H1 (cell line): ENCODE measurements around the gene CCL22. TPM values are rescaled to one million over a fixed set of nuclear protein-coding genes. Genes with fewer than 3 reads are reported as not detected.

Experiments used
- CTCF ChIA-PET: fragments of 300-600 bp; sonication (Branson Sonifier 250); formaldehyde crosslinking; loops from one replicate; lab custom pipeline; 2021; ENCODE audit not compliant: partially characterized antibody; lab: Charles Lee
- POLR2A ChIA-PET: fragments of 300-600 bp; sonication (Branson Sonifier 250); formaldehyde crosslinking; loops from one replicate; lab custom pipeline; 2021; ENCODE audit warnings: inconsistent platforms; ENCODE audit not compliant: partially characterized antibody; lab: Charles Lee
- DNase-seq, 2 experiments: peaks; one replicate each; pipeline versions ENCODE4 v3.0.0 to v3.0.0-alpha.2; 2010 to 2022; ENCODE audit warnings: low spot score in 2 of 2, low read depth in 1 of 2, mixed read lengths in 1 of 2
- FAIRE-seq: peaks from 2 replicates; lab custom pipeline; 2011; peaks lifted over from hg19 to GRCh38; lab: Jason Lieb, UNC
- H2AFZ ChIP-seq: 2 replicates; pipeline ENCODE4 v1.8.1; 2012; ENCODE audit warnings: low read length, inconsistent platforms
- H2AK5ac ChIP-seq: 2 replicates; pipeline ENCODE4 v1.6.1; 2013; ENCODE audit warnings: low read depth, low read length
- H2BK120ac ChIP-seq: replicated peaks from 2 replicates; pipeline ENCODE3; 2013; ENCODE audit warnings: low read depth, low read length, inconsistent platforms
- H2BK12ac ChIP-seq: 2 replicates; pipeline ENCODE4 v1.6.1; 2013; ENCODE audit warnings: low read depth, low read length
- H2BK15ac ChIP-seq: 2 replicates; pipeline ENCODE4 v1.6.1; 2013; ENCODE audit warnings: low read length
- H2BK20ac ChIP-seq: 2 replicates; pipeline ENCODE4 v1.6.1; 2013; ENCODE audit warnings: low read length
- H2BK5ac ChIP-seq: 2 replicates; pipeline ENCODE4 v1.6.1; 2013; ENCODE audit warnings: low read depth, low read length
- H3K14ac ChIP-seq: 2 replicates; pipeline ENCODE4 v1.6.1; 2013; ENCODE audit warnings: inconsistent platforms; ENCODE audit not compliant: insufficient read length
- H3K18ac ChIP-seq: 2 replicates; pipeline ENCODE4 v1.6.1; 2013; ENCODE audit warnings: low read length; ENCODE audit errors: extremely low read depth
- H3K23ac ChIP-seq: 2 replicates; pipeline ENCODE4 v1.6.1; 2013; ENCODE audit warnings: inconsistent platforms; ENCODE audit not compliant: insufficient read length
- H3K23me2 ChIP-seq: 2 replicates; pipeline ENCODE4 v1.6.1; 2013; ENCODE audit warnings: low read depth, low read length
- H3K27ac ChIP-seq: 2 replicates; pipeline ENCODE4 v1.6.1; 2011; ENCODE audit warnings: low read depth, low read length, inconsistent platforms
- H3K27me3 ChIP-seq, 4 experiments: replicated peaks in 1 of 4; 1 replicate in 1 of 4; 2 replicates in 3 of 4; pipeline versions ENCODE4 v1.6.1 to v1.8.1; 2011 to 2013; ENCODE audit warnings: low read length in 3 of 4, mild to moderate bottlenecking in 3 of 4, inconsistent platforms in 2 of 4, mixed read lengths in 2 of 4, moderate library complexity in 1 of 4; ENCODE audit not compliant: control insufficient read depth in 3 of 4, insufficient read depth in 3 of 4; ENCODE audit errors: extremely low read depth in 1 of 4
- H3K36me3 ChIP-seq, 4 experiments: 2 replicates each; pipeline versions ENCODE4 v1.6.1 to v1.8.1; 2011 to 2013; ENCODE audit warnings: mild to moderate bottlenecking in 4 of 4, low read length in 3 of 4, moderate library complexity in 2 of 4, control low read depth in 1 of 4, inconsistent platforms in 1 of 4; ENCODE audit not compliant: insufficient read depth in 4 of 4, control insufficient read depth in 2 of 4
- H3K4ac ChIP-seq: replicated peaks from 2 replicates; pipeline ENCODE3; 2013; ENCODE audit warnings: low read length, low read depth, mixed read lengths, inconsistent platforms; ENCODE audit not compliant: insufficient read length
- H3K4me1 ChIP-seq, 4 experiments: replicated peaks in 1 of 4; 1 replicate in 1 of 4; 2 replicates in 3 of 4; pipeline versions ENCODE4 v1.6.1 to v1.8.1; 2011 to 2013; ENCODE audit warnings: low read length in 3 of 4, inconsistent platforms in 2 of 4, mixed read lengths in 1 of 4; ENCODE audit not compliant: insufficient read depth in 4 of 4, control insufficient read depth in 3 of 4
- H3K4me2 ChIP-seq, 2 experiments: 2 replicates each; pipeline versions ENCODE4 v1.6.1 to v1.8.1; 2011 to 2013; ENCODE audit warnings: low read depth in 2 of 2, low read length in 2 of 2, control low read depth in 1 of 2, inconsistent platforms in 1 of 2, mild to moderate bottlenecking in 1 of 2; ENCODE audit not compliant: insufficient read depth in 1 of 2
- H3K4me3 ChIP-seq, 4 experiments: fragments of 200-600, 300-600 bp in 1 of 4; sonication (generic), shearing (Covaris generic), sonication (Bioruptor Twin) in 1 of 4; 2 replicates each; pipeline versions ENCODE4 v1.5.1 to v1.8.1; 2011 to 2016; ENCODE audit warnings: low read length in 4 of 4, low read depth in 3 of 4, control low read depth in 2 of 4, inconsistent platforms in 2 of 4, mild to moderate bottlenecking in 2 of 4, mixed read lengths in 1 of 4, moderate library complexity in 1 of 4; ENCODE audit not compliant: insufficient read depth in 2 of 4; ENCODE audit errors: extremely low read depth in 1 of 4
- H3K56ac ChIP-seq: replicated peaks from 2 replicates; pipeline ENCODE3; 2013; ENCODE audit warnings: low read depth, mild to moderate bottlenecking, mixed read lengths, low read length, inconsistent platforms; ENCODE audit not compliant: insufficient read length
- H3K79me1 ChIP-seq: 2 replicates; pipeline ENCODE4 v1.6.1; 2013; ENCODE audit warnings: low read depth, low read length, control low read depth
- H3K79me2 ChIP-seq, 2 experiments: 2 replicates each; pipeline versions ENCODE4 v1.6.1 to v1.8.1; 2012 to 2013; ENCODE audit warnings: low read length in 2 of 2, mild to moderate bottlenecking in 2 of 2, inconsistent platforms in 1 of 2; ENCODE audit not compliant: insufficient read depth in 2 of 2, control insufficient read depth in 1 of 2
- H3K9ac ChIP-seq, 4 experiments: replicated peaks in 1 of 4; 1 replicate in 1 of 4; 2 replicates in 3 of 4; pipeline versions ENCODE4 v1.6.1 to v1.8.1; 2011 to 2013; ENCODE audit warnings: low read depth in 3 of 4, low read length in 3 of 4, control low read depth in 2 of 4, mild to moderate bottlenecking in 2 of 4, moderate library complexity in 2 of 4, inconsistent platforms in 1 of 4; ENCODE audit errors: extremely low read depth in 1 of 4
- H3K9me3 ChIP-seq, 2 experiments: 2 replicates each; pipeline versions ENCODE4 v1.6.1 to v1.8.1; 2012 to 2013; ENCODE audit warnings: mild to moderate bottlenecking in 2 of 2, moderate library complexity in 2 of 2, control low read depth in 1 of 2, inconsistent platforms in 1 of 2, low read depth in 1 of 2, low read length in 1 of 2, mixed read lengths in 1 of 2; ENCODE audit not compliant: insufficient read depth in 2 of 2
- H4K20me1 ChIP-seq, 2 experiments: replicated peaks in 1 of 2; 2 replicates each; pipeline versions ENCODE3 to v1.8.1; 2011 to 2013; ENCODE audit warnings: inconsistent platforms in 2 of 2, low read length in 2 of 2, mild to moderate bottlenecking in 1 of 2; ENCODE audit not compliant: insufficient read depth in 2 of 2, control insufficient read depth in 1 of 2
- H4K5ac ChIP-seq: 2 replicates; pipeline ENCODE4 v1.6.1; 2013; ENCODE audit warnings: low read length, low read depth, mixed read lengths, inconsistent platforms; ENCODE audit not compliant: insufficient read length
- H4K8ac ChIP-seq: 2 replicates; pipeline ENCODE4 v1.8.0; 2013; ENCODE audit warnings: mild to moderate bottlenecking, moderate library complexity, low read length, inconsistent platforms; ENCODE audit not compliant: insufficient read depth; ENCODE audit errors: extremely low read depth
- H4K91ac ChIP-seq: replicated peaks from 2 replicates; pipeline ENCODE3; 2013; ENCODE audit warnings: low read length, mixed read lengths, inconsistent platforms; ENCODE audit not compliant: insufficient read length
- KDM1A ChIP-seq: fragments of 200-600, 300-600 bp; sonication (generic); IDR thresholded peaks from 2 replicates; pipeline ENCODE4 v1.7.1; 2016; ENCODE audit warnings: mild to moderate bottlenecking, low read length, borderline replicate concordance
- TBP ChIP-seq: IDR thresholded peaks from 2 replicates; pipeline ENCODE4 v1.6.1; 2011; ENCODE audit warnings: low read depth, low read length, improper control_type of control experiment
- WGBS, 2 experiments: shearing (Covaris generic) in 1 of 2; methylation state at CpG; one replicate each; pipeline versions ENCODE4 v1.1.6 to v1.1.7; 2013 to 2015; ENCODE audit warnings: low lambda C conversion rate in 2 of 2, mixed read lengths in 2 of 2, inconsistent platforms in 1 of 2, low coverage in 1 of 2, missing lambda C conversion rate in 1 of 2; ENCODE audit not compliant: insufficient replicate concordance in 2 of 2, insufficient coverage in 1 of 2, insufficient read length in 1 of 2; ENCODE audit errors: extremely low coverage in 1 of 2, missing lambda C conversion rate in 1 of 2; 5-methylcytosine and 5-hydroxymethylcytosine counted together
- polyA plus RNA-seq, 7 experiments: library from polyadenylated mRNA; depleted of rRNA in 3 of 7; stranded (reverse) in 5 of 7; unstranded in 2 of 7; fragments of >200 nt in 5 of 7; fragments of 200-250 nt in 2 of 7; gene quantifications; 1 replicate in 5 of 7; 2 replicates in 1 of 7; 4 replicates in 1 of 7; pipeline versions ENCODE4 v1.2.1 to v1.2.3, GENCODE V29; 2011 to 2013; ENCODE audit warnings: missing spikeins in 2 of 7, mixed read lengths in 2 of 7
- total RNA-seq: library from RNA; stranded (reverse); fragmentation: NEBNext Ultra II Directional; extraction: Animal tissue kit (Norgen Biotek cat#: 25700); gene quantifications from 2 replicates; pipeline ENCODE4 v1.2.1, GENCODE V29; 2021

Gene CCL22
- total and polyA plus RNA-seq, 2 of the 8 experiments (the other 6 are each of a cell fraction or from before 2014, with no cell fraction given) = not detected

- FAIRE-seq (no peak), DNase-seq (no peak)
- 0 out of 2 replicates have a peak overlapping the region, but pooled peaks have one; percentile 43 for H2AK5ac ChIP-seq
- H3K36me3 ChIP-seq = no peaks in the 10 kb centered on the region
- no peak overlapping the region for H3K56ac ChIP-seq
- peak overlapping the region; percentile 50; the same call in 1 of the 2 replicates for H2BK12ac ChIP-seq
- H2BK20ac ChIP-seq = 0 out of 2 replicates have a peak overlapping the region, but pooled peaks have one; percentile 75
- no peak overlapping the region for H4K8ac ChIP-seq
- no peak overlapping the region for H3K14ac ChIP-seq
- no peaks in the 10 kb centered on the region; the same call in 1 of the 2 replicates for H3K79me1 ChIP-seq
- WGBS, 2 experiments = 84% methylated on average over 6 of the region's 9 CpGs; no CpG with 5 or more reads in 1 of the 2 experiments
- H3K79me2 ChIP-seq = no peaks in the 10 kb centered on the region
- H3K4ac ChIP-seq = no peak overlapping the region
- H4K20me1 ChIP-seq = no peaks in the 10 kb centered on the region
- peak overlapping the region in 3 of 4 experiments; percentile 24 to 51 (median 34); a peak in 4 of 8 replicates for H3K4me3 ChIP-seq
- ChIA-PET CTCF (interaction anchor here (0.6 to 3.6 kb wide), 9 partner anchors 10 to 157 kb away, joined by 3 to 31 read pairs (median 3); no protein-coding TSS in a partner anchor), POLR2A (interaction anchor here (0.9 to 1.0 kb wide), 3 partner anchors 10 to 155 kb away, joined by 3 to 4 read pairs (median 3); no protein-coding TSS in a partner anchor)
- H3K4me2 ChIP-seq = peak overlapping the region; percentile 60 to 71
- no peak overlapping the region for H3K27ac ChIP-seq
- no peak overlapping the region for H2BK120ac ChIP-seq
- peaks cover 0 to 22% (median 19%) of the 10 kb centered on the region in 4 experiments; a peak in 6 of 7 replicates for H3K4me1 ChIP-seq
- no peak overlapping the region for H3K18ac ChIP-seq
- H3K27me3 ChIP-seq = no peaks in the 10 kb centered on the region
- no peak overlapping the region for H2AFZ ChIP-seq
- H4K5ac ChIP-seq = no peak overlapping the region
- peaks cover 8% of the 10 kb centered on the region; the same call in 1 of the 2 replicates for H3K23me2 ChIP-seq
- peak overlapping the region; percentile 66; the same call in 1 of the 2 replicates for H2BK15ac ChIP-seq
- no peak overlapping the region for H3K9ac ChIP-seq
- no peaks in the 10 kb centered on the region for H3K9me3 ChIP-seq
- H4K91ac ChIP-seq = peak overlapping the region; percentile 36
- TF ChIP-seq TBP (no peak), KDM1A (peak; percentile 16; the same call in 1 of the 2 replicates)
- H3K23ac ChIP-seq = no peak overlapping the region
- H2BK5ac ChIP-seq = peak overlapping the region; percentile 49; the same call in 1 of the 2 replicates
These were observed 14.7 kb downstream of the CCL22 start for GRCh38 chr16:57373117-57373947.
